Left cardiac atrium (tissue), 4 donors: Measurements from ENCODE around the gene MEIS2. TPM values are rescaled to one million over a fixed set of nuclear protein-coding genes. Genes with fewer than 3 reads are reported as not detected.

Experiments used
- ATAC-seq, 2 donors: fragments of 200-7000 bp; cut with Tn5 transposase; one replicate each; pipeline ENCODE4 v1.9.1; 2020; ENCODE audit warnings: mild to moderate bottlenecking in 2 of 2, moderate library complexity in 2 of 2
- DNase-seq: peaks from one replicate; pipeline ENCODE4 v3.0.0-alpha.2; 2020
- intact Hi-C, 2 donors: fragments of 100-400 bp; cut with DNase I; formaldehyde crosslinking; loops; one replicate each; pipeline versions ENCODE4 v1.14.1 to v1.15.1; 2022 to 2023
- total RNA-seq, 2 donors: library from RNA; stranded (reverse); fragmentation: NEBNext Ultra II Directional; extraction: Animal tissue kit (Norgen Biotek cat#: 25700); gene quantifications; one replicate each; pipeline ENCODE4 v1.2.1, GENCODE V29; 2021
- donor health status: DM: no; HTN: yes; CAD: no.
- donor health status: DM: no; HTN: yes; CAD: no; lungs with severe emphysema.
- donor health status: DM: yes; HTN: yes; CAD: no.
- donor health status: Dilated cardiomyopathy.

The MEIS2 gene
- total RNA-seq, 2 donors from 2014 or later: 21.1 to 21.5 TPM

- intact Hi-C loops: no loop called here
- ATAC-seq (no peak), DNase-seq (no peak)
These were observed 166.9 kb downstream of the MEIS2 start for GRCh38 chr15:36933255-36933990.

GRCh38 chr15:36932070-36932469 lies 168.3 kb downstream of the MEIS2 start:
- ATAC-seq (no peak), DNase-seq (no peak)

DNA sequence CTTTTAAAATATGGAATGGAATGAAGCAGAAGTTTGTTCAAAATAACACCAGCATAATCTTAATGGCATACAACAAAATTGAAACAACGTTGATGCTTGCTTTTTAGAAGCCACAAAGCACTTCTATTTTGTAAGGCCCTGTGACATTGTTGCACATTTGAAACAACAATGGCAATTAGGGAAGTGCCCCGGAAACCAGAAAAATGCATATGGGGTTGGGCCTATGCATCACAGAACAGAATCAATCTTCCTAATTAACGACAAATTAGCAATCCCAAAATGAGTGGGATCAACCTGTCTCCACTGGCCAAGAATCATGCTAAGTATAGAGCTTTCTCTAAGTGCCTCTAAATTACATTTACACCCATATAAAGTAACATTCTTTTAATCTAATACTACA lies 168.9 kb downstream of the MEIS2 start:
- ATAC-seq: no peak
- intact Hi-C loops: no loop called here
- no peak for DNase-seq

More at GRCh38 chr15:36932070-36932469, 168.3 kb downstream of the MEIS2 start:
- intact Hi-C loops: no loop called here

- ATAC-seq: no peak
- no peak for DNase-seq
- intact Hi-C loops: no loop called here
These were observed 173.9 kb downstream of the MEIS2 start for GRCh38 chr15:36926427-36926825.

- intact Hi-C loops: no loop called here
These were observed 174.5 kb downstream of the MEIS2 start for GRCh38 chr15:36925653-36926426.

DNA sequence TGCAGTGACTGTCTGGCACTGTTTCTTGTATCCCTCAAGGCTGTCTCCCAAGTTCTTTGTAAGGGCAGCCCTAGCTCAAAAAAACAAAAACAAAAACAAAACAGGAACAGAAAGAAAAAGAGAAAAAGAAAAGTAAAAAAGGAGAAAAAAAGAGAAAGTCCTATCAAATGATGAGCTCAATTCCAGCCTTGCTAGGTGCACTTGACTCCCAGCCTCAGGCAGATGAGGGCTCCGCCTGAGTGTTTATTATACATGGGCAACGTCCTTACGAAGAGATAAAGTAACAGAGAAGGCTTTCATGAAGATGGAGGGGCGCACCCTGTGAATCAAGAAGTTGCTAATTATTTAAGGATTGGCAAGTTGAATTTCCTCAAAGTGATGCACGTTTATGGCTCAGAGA lies 175.3 kb downstream of the MEIS2 start:
- intact Hi-C loops: no loop called here
- DNase-seq (no peak), ATAC-seq (no peak)

More at GRCh38 chr15:36925653-36926426, 174.5 kb downstream of the MEIS2 start:
- DNase-seq: no peak
- no peak for ATAC-seq

DNA sequence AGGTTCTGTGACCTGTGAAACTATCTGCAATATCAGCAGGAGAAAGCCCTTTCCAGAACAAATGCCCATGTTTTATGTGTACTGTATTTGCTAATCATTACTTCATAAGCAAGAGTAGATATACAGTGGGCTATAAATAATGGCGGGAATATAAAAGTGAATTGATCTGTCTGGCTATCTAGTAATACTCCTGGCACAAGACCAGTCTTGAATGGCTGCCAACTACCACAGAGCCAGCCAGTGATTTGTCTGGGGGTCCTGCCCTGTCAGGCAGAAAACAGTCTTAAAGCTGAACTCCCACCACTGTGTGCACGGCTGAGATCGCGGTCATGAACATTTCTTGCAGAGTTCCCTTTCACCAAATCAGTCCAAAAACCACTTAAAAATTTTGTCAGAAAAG lies 176.3 kb downstream of the MEIS2 start:
- intact Hi-C loops: no loop called here
- ATAC-seq: no peak
- DNase-seq: no peak

DNA sequence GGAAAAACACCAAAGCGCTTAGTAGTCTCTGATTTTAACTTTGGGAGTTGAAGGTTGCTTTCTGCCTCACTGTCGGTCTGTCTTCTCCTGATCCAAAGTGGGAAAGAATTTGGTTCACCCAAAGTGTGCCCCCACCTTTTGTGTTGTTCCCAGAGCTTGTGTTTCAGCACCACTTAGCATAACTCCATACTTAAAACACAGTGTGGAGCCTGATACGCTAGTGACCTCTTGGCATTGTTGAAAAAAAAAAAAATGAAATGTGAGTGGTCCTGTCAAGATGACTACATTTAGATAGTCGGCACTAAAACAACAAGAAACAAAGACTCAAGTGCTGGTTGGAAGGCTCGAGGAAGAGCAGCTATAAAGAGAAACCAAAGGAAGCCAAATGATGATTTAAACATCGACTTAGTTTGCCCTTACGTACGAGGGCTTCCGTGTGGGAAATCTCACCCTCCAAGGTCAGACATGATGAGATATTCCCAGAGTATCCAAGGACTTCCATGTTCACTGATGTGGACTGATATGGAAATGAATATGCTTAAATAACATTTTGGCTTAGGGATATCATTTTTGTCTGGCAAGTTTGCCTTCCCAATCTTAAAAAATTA lies 178.8 kb downstream of the MEIS2 start:
- intact Hi-C loops: no loop called here
- ATAC-seq: peak; percentile 12 to 47

DNA sequence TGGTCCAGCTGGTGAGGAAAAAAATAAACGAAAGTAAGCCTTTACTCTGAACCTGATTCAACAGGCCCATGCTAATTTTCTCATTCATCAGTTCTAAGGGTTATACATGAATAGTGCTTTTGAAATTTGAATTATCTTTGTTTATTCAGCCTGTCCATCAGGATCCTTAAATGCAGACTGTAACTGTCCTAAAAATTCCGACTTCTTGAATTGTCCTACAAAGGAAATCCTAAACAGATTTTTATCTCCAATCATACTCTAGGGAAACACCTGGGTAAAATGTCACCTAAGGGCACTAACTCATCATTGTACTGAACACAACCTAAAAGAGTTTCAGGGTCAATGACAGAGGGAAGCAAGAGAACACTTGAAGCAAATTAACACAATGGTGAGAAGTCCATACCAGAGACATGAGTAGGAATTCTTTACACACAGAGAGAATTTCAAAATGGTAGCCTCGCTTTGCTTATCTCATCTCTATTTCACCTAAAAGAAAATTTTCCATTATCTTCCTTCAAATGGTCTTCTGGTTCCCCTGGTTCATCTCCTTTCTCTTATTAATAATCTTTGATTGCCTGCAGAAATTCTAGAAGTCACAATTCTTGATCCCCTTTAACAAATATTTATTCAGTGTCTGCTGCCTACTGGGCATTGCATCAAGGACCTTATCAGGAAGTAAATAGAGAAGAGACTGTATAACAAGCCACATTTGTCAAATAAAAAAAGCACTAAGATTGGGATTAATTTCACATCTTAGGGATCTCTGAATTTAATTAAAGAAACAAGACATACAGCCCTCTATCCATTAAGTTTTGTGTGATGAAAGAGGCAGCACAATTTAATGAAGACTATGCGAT lies 182.7 kb downstream of the MEIS2 start:
- intact Hi-C loops: no loop called here
- no peak for DNase-seq
- no peak for ATAC-seq

More for the DNA sequence above, 178.8 kb downstream of the MEIS2 start:
- DNase-seq: no peak

- peak; percentile 83 to 88 for ATAC-seq
- DNase-seq: no peak
- intact Hi-C loops: no loop called here
These were observed 185.2 kb downstream of the MEIS2 start for GRCh38 chr15:36914960-36915808.

DNA sequence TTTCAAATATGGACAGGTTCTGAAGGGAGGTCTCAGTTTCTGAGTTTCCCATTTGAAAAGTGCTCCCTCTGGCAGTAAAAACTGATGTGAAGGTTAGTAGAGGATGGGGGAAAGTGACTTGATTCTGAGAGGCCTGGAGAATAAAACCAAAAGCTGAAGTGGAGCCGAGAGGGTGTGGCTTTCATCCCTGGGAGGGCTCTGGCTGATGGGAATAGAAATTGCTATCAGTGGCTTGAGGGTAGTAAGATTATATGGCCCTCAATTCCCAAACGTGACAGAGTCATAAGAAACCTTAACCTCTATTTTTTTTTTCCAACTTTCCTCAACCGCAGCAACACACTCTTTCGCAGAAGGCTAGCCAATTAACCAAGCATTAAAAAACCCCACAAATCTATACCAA lies 185.9 kb downstream of the MEIS2 start:
- ATAC-seq (peak; percentile 62 to 65), DNase-seq (no peak)
- intact Hi-C loops: no loop called here

DNA sequence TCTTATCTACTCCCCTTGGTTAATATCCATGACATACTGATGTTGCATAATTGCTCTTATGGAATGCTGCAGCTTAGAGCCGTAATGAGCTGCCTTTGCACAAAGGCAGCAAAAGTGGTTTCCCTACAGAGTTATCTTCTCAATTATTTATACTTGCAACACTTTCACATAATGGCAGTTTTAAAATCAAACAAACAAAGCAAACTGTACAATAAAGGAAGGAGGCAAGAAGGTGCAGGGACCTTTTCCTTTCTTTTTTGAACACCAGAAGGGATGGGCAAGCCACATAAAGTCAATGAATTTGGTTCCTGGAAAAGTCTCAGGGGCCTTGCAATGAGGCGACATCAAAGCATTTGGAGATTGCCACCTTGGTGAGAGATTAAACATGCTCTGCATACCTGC lies 188.0 kb downstream of the MEIS2 start:
- no peak for DNase-seq
- intact Hi-C loops: no loop called here
- peak in 1 of 2 donors; percentile 35 for ATAC-seq

GRCh38 chr15:36911322-36911944 lies 188.9 kb downstream of the MEIS2 start:
- intact Hi-C loops: no loop called here
- ATAC-seq: peak in 1 of 2 donors; percentile 28
- DNase-seq: no peak

GRCh38 chr15:36908991-36909390 lies 191.4 kb downstream of the MEIS2 start:
- DNase-seq (no peak), ATAC-seq (no peak)
- intact Hi-C loops: no loop called here

DNA sequence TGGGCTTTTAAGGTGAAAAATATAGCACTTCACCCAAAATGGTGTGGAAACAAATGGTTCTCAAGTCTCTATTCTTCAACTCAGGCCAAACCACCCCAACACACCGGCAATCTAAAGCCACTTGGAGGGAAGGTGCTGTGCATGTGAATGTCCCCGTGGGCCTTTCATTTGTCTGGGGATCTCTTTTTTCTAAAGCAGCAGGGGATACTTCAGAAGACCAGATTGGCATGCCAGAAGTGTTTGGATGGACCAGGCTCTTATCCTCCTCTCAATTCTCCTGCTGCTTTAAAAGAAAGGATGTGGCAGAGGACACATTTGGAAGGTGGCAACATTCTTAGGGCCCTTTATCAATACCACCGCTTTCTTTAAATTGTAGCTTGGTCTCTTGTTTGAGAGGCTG lies 193.1 kb downstream of the MEIS2 start:
- intact Hi-C loops: no loop called here
- ATAC-seq: no peak
- no peak for DNase-seq

GRCh38 chr15:36905908-36906307 lies 194.4 kb downstream of the MEIS2 start:
- ATAC-seq (peak; percentile 53 to 67), DNase-seq (peak; percentile 35)
- intact Hi-C loops: no loop called here

- intact Hi-C loops: no loop called here
- DNase-seq (no peak), ATAC-seq (no peak)
These were observed 195.6 kb downstream of the MEIS2 start for GRCh38 chr15:36904715-36905114.
